Endothelial cell of umbilical vein (primary cell): ENCODE data around the gene TBX1.

Experiments
- EZH2 ChIP-seq: IDR thresholded peaks from 2 replicates; pipeline ENCODE4 v1.6.1; 2012; ENCODE audit warnings: borderline replicate concordance, low read depth, mild to moderate bottlenecking, moderate library complexity, low read length, inconsistent platforms; ENCODE audit not compliant: severe bottlenecking
- POLR2A ChIP-seq: IDR thresholded peaks from 2 replicates; pipeline ENCODE4 v1.6.1; 2012; ENCODE audit warnings: low read depth, mild to moderate bottlenecking, control low read depth, low read length
- POLR2AphosphoS5 ChIP-seq: IDR thresholded peaks from 2 replicates; pipeline ENCODE4 v1.6.1; 2012; ENCODE audit warnings: low read depth, mild to moderate bottlenecking, control low read depth, low read length, moderate library complexity; ENCODE audit not compliant: insufficient read depth
- TF ChIP-seq, protein P1 (sequence below), 2 donors: IDR thresholded peaks; 1 replicate in 1 of 2; 2 replicates in 1 of 2; pipeline ENCODE4 v1.5.1; 2011; ENCODE audit warnings: low read length in 2 of 2, mild to moderate bottlenecking in 2 of 2, moderate library complexity in 2 of 2, control low read depth in 1 of 2, inconsistent platforms in 1 of 2, low read depth in 1 of 2; ENCODE audit not compliant: insufficient read depth in 1 of 2; ENCODE audit errors: extremely low read depth in 1 of 2

GRCh38 chr22:19739448-19739895 is 21.1 kb upstream of the TBX1 start:
- TF ChIP-seq POLR2AphosphoS5 (no peak), POLR2A (no peak), EZH2 (no peak)
- TF ChIP-seq, protein P1, sequence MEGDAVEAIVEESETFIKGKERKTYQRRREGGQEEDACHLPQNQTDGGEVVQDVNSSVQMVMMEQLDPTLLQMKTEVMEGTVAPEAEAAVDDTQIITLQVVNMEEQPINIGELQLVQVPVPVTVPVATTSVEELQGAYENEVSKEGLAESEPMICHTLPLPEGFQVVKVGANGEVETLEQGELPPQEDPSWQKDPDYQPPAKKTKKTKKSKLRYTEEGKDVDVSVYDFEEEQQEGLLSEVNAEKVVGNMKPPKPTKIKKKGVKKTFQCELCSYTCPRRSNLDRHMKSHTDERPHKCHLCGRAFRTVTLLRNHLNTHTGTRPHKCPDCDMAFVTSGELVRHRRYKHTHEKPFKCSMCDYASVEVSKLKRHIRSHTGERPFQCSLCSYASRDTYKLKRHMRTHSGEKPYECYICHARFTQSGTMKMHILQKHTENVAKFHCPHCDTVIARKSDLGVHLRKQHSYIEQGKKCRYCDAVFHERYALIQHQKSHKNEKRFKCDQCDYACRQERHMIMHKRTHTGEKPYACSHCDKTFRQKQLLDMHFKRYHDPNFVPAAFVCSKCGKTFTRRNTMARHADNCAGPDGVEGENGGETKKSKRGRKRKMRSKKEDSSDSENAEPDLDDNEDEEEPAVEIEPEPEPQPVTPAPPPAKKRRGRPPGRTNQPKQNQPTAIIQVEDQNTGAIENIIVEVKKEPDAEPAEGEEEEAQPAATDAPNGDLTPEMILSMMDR (IDR thresholded peaks at IDR 0.05; ENCODE audit: extremely low read depth in 1 of 2, insufficient read depth in 1 of 2, low read depth in 1 of 2, low read length in 2 of 2) = no peak
